K562 (cell line): Measurements from ENCODE around the gene C1orf116. TPM values are rescaled to one million over a fixed set of nuclear protein-coding genes. Genes with fewer than 3 reads are reported as not detected.

Source experiments
- ATAC-seq: fragments of 200-7000 bp; cut with Tn5 transposase; 3 replicates; pipeline ENCODE4 v1.9.1; 2020; ENCODE audit warnings: moderate library complexity
- BruUV-seq: library from RNA; stranded (reverse); fragments of 400-500 nt; replicated peaks from 2 replicates; lab custom pipeline; 2021; lab: Mats Ljungman, UMichigan
- CTCF ChIA-PET: fragments of 300-600 bp; formaldehyde crosslinking; extraction: SDS; loops from one replicate; lab custom pipeline; 2021; ENCODE audit warnings: low intra/inter-chr PET ratio; lab: Yijun Ruan, JAX
- POLR2A ChIA-PET: fragments of 300-600, 350-650 bp; sonication (Branson Sonifier 250); formaldehyde crosslinking; extraction: SDS; loops from one replicate; lab custom pipeline; 2021; ENCODE audit warnings: antibody characterized with exemption, inconsistent platforms; lab: Yijun Ruan, JAX
- DNase-seq, 4 experiments: peaks; one replicate each; pipeline versions ENCODE4 v3.0.0 to v3.0.0-alpha.2; 2011 to 2018; ENCODE audit warnings: low spot score in 3 of 4, mixed read lengths in 3 of 4; ENCODE audit errors: extremely low read depth in 1 of 4
- FAIRE-seq: peaks from 2 replicates; lab custom pipeline; 2011; peaks lifted over from hg19 to GRCh38; lab: Jason Lieb, UNC
- H2AFZ ChIP-seq: 2 replicates; pipeline ENCODE4 v1.6.0; 2011; ENCODE audit warnings: low read depth, low read length, control low read depth, inconsistent platforms
- H3K27ac ChIP-seq: fragments of 200-600 bp; 3 replicates; pipeline ENCODE4 v1.8.0; 2011; ENCODE audit warnings: low read depth, mild to moderate bottlenecking, control low read depth, inconsistent platforms, low read length, moderate library complexity, mixed read lengths; ENCODE audit errors: extremely low read depth
- H3K27me3 ChIP-seq, 2 experiments: fragments of 300-600 bp in 1 of 2; 2 replicates in 1 of 2; 3 replicates in 1 of 2; pipeline versions ENCODE4 v1.6.0 to v1.8.0; 2011; ENCODE audit warnings: inconsistent platforms in 2 of 2, low read length in 2 of 2, mild to moderate bottlenecking in 1 of 2, mixed read lengths in 1 of 2, moderate library complexity in 1 of 2; ENCODE audit not compliant: control insufficient read depth in 2 of 2, insufficient read depth in 2 of 2
- H3K36me3 ChIP-seq: fragments of 300-600 bp; 3 replicates; pipeline ENCODE4 v1.8.0; 2011; ENCODE audit warnings: mild to moderate bottlenecking, low read length, inconsistent platforms; ENCODE audit not compliant: control insufficient read depth, insufficient read depth
- H3K4me1 ChIP-seq, 2 experiments: fragments of 200-600 bp in 1 of 2; replicated peaks in 1 of 2; 2 replicates in 1 of 2; 3 replicates in 1 of 2; pipeline versions ENCODE4 v1.5.1 to v1.8.0; 2011; ENCODE audit warnings: inconsistent platforms in 2 of 2, low read length in 2 of 2, mild to moderate bottlenecking in 1 of 2, mixed read lengths in 1 of 2, moderate library complexity in 1 of 2; ENCODE audit not compliant: control insufficient read depth in 2 of 2, insufficient read depth in 2 of 2
- H3K4me2 ChIP-seq: 2 replicates; pipeline ENCODE4 v1.6.1; 2011; ENCODE audit warnings: low read length, control low read depth, inconsistent platforms, mixed read lengths; ENCODE audit not compliant: insufficient read depth
- H3K4me3 ChIP-seq: fragments of 200-600 bp; sonication (generic), shearing (Covaris generic); 2 replicates; pipeline ENCODE4 v1.5.1; 2016; ENCODE audit warnings: control low read depth, inconsistent platforms
- H3K79me2 ChIP-seq: fragments of 200-600 bp; 3 replicates; pipeline ENCODE4 v1.8.0; 2011; ENCODE audit warnings: low read length, inconsistent platforms; ENCODE audit not compliant: control insufficient read depth, insufficient read depth
- H3K9ac ChIP-seq, 2 experiments: 2 replicates each; pipeline versions ENCODE4 v1.6.0 to v1.6.1; 2011; ENCODE audit warnings: low read depth in 2 of 2, low read length in 2 of 2, control low read depth in 1 of 2, inconsistent platforms in 1 of 2, mild to moderate bottlenecking in 1 of 2, mixed read lengths in 1 of 2; ENCODE audit not compliant: insufficient read depth in 1 of 2
- H3K9me1 ChIP-seq: one replicate; pipeline ENCODE4 v1.6.0; 2011; ENCODE audit warnings: inconsistent platforms, mild to moderate bottlenecking, low read length, moderate library complexity; ENCODE audit not compliant: control insufficient read depth, insufficient read depth
- H3K9me3 ChIP-seq: replicated peaks from 2 replicates; pipeline ENCODE4 v1.5.1; 2011; ENCODE audit warnings: low read depth, low read length, inconsistent platforms; ENCODE audit not compliant: control insufficient read depth, insufficient read depth
- H4K20me1 ChIP-seq: replicated peaks from 2 replicates; pipeline ENCODE4 v1.6.1; 2011; ENCODE audit warnings: low read length, inconsistent platforms, mixed read lengths; ENCODE audit not compliant: control insufficient read depth, insufficient read depth
- ARID2 ChIP-seq: fragments of 450-650 bp; IDR thresholded peaks from 2 replicates; pipeline ENCODE4 v1.6.1; 2017; ENCODE audit warnings: antibody characterized with exemption, mild to moderate bottlenecking
- ARNT ChIP-seq, 2 experiments: fragments of 450-650 bp; IDR thresholded peaks; 2 replicates each; pipeline ENCODE4 v1.6.1; 2016; ENCODE audit warnings: mild to moderate bottlenecking in 1 of 2
- BRCA1 ChIP-seq, 2 experiments: fragments of 450-650 bp in 1 of 2; sonication (generic) in 1 of 2; formaldehyde crosslinking in 1 of 2; IDR thresholded peaks; 2 replicates each; pipeline versions ENCODE4 v1.5.0 to v1.6.1; 2017 to 2020; ENCODE audit warnings: mild to moderate bottlenecking in 1 of 2, missing genetic modification reagents in 1 of 2
- BRD9 ChIP-seq: fragments of 450-650 bp; IDR thresholded peaks from 2 replicates; pipeline ENCODE4 v1.6.1; 2018; ENCODE audit warnings: low read depth; ENCODE audit not compliant: partially characterized antibody
- DACH1 ChIP-seq: fragments of 450-650 bp; IDR thresholded peaks from 2 replicates; pipeline ENCODE4 v1.6.1; 2018; ENCODE audit not compliant: partially characterized antibody
- FOS ChIP-seq: IDR thresholded peaks from 3 replicates; pipeline ENCODE4 v1.6.1; 2011; ENCODE audit not compliant: insufficient read length; ENCODE audit errors: extremely low read depth
- FOXM1 ChIP-seq, 2 experiments: fragments of 450-650 bp in 1 of 2; sonication (generic) in 1 of 2; formaldehyde crosslinking in 1 of 2; IDR thresholded peaks; 2 replicates each; pipeline versions ENCODE4 v1.6.1 to v1.9.0; 2017 to 2022; ENCODE audit warnings: low read depth in 2 of 2, mild to moderate bottlenecking in 2 of 2, missing genetic modification reagents in 1 of 2, moderate library complexity in 1 of 2
- GTF2E2 ChIP-seq: fragments of 200-800 bp; sonication (Bioruptor generic); IDR thresholded peaks from 2 replicates; pipeline ENCODE4 v1.6.1; 2016; ENCODE audit warnings: missing genetic modification characterization, missing compliant biosample characterization
- MCM7 ChIP-seq, 2 experiments: fragments of 450-650 bp; IDR thresholded peaks; 2 replicates each; pipeline ENCODE4 v1.6.1; 2016 to 2018
- TEAD2 ChIP-seq: fragments of 450-650 bp; IDR thresholded peaks from 2 replicates; pipeline ENCODE4 v1.6.1; 2016; ENCODE audit warnings: missing genetic modification characterization, control low read depth, missing compliant biosample characterization
- ZBTB2 ChIP-seq: fragments of 450-650 bp; IDR thresholded peaks from 2 replicates; pipeline ENCODE4 v1.6.1; 2016; ENCODE audit warnings: antibody characterized with exemption
- ZNF41 ChIP-seq: fragments of 250-450 bp; sonication (Bioruptor Pico); conservative IDR thresholded peaks from 2 replicates; pipeline ENCODE4 v1.4.0; 2020; ENCODE audit warnings: mild to moderate bottlenecking
- ZNF518B ChIP-seq: fragments of 250-450 bp; sonication (Bioruptor Pico); IDR thresholded peaks from 2 replicates; pipeline ENCODE4 v1.5.0; 2021; ENCODE audit warnings: mild to moderate bottlenecking, moderate library complexity
- ZNF766 ChIP-seq: fragments of 200-800 bp; sonication (Bioruptor generic); conservative IDR thresholded peaks from 2 replicates; pipeline ENCODE4 v1.6.1; 2016; ENCODE audit warnings: missing genetic modification characterization, missing compliant biosample characterization
- WGBS: fragments of 100-300 bp; shearing (Covaris generic); methylation state at CpG from one replicate; pipeline ENCODE4 v1.1.6; 2016; ENCODE audit warnings: low coverage, mixed read lengths; ENCODE audit not compliant: insufficient coverage; ENCODE audit errors: missing lambda C conversion rate; 5-methylcytosine and 5-hydroxymethylcytosine counted together
- in situ Hi-C: fragments of 300-500 bp; cut with MboI; formaldehyde crosslinking; loops from 4 replicates; pipeline ENCODE4 v1.15.0; 2018; ENCODE audit warnings: inconsistent platforms, mixed read lengths
- intact Hi-C: fragments of 100-400 bp; cut with micrococcal nuclease; formaldehyde crosslinking; loops from 2 replicates; pipeline ENCODE4 v1.14.2; 2022
- polyA plus RNA-seq, 8 experiments: library from polyadenylated mRNA; depleted of rRNA in 4 of 8; stranded (reverse) in 5 of 8; unstranded in 3 of 8; fragments of >200 nt; fragmentation: Nextera tagmentation in 2 of 8; fragmentation: Illumina TruSeq in 1 of 8; extraction: Ambion mirVana in 2 of 8; extraction: Trizol in 1 of 8; gene quantifications; 2 replicates each; pipeline versions ENCODE4 v1.2.1 to v1.2.3, GENCODE V29; 2011 to 2014; ENCODE audit warnings: inconsistent platforms in 1 of 8, missing spikeins in 1 of 8
- total RNA-seq, 7 experiments: library from RNA; depleted of rRNA in 6 of 7; stranded (reverse); fragments of >200 nt in 6 of 7; fragmentation: Illumina TruSeq in 2 of 7; extraction: Trizol in 2 of 7; gene quantifications; 2 replicates each; pipeline versions ENCODE4 v1.2.1 to v1.2.3, GENCODE V29; 2011 to 2021; ENCODE audit warnings: low replicate concordance in 1 of 7
- TF ChIP-seq, protein P1 (sequence below): fragments of 450-650 bp; formaldehyde crosslinking; IDR thresholded peaks from 2 replicates; pipeline ENCODE4 v1.4.0; 2020; ENCODE audit warnings: mild to moderate bottlenecking, moderate library complexity

C1orf116 gene
- total and polyA plus RNA-seq, 9 of the 15 experiments (the other 6 are each of a cell fraction or from before 2014, with no cell fraction given) = 0.62 to 3.0 (median 0.95) TPM

DNA sequence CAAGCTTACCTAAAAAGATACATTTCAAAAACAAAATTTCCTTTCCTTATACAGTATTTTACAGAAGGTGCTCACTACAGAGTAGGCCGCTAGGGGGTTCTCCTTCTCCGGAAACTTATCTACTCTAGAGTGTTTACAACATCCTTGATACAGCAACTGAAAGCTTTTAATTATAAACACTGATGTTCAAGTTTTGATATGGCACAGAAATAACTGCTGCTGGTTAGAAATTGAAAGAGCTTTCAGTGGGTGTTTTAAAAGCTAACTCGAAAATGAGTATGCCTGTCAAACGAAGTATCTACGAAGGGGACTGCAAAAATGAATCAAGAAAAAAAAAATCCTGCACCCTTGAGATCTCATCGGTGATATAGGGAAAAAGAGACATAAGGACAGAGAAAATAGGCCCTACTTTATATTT, 17.4 kb upstream of the C1orf116 start:
- Histone ChIP-seq H3K27ac (peak overlapping the region; percentile 94), H3K27me3 (no peaks in the 10 kb centered on the region), H2AFZ (peak overlapping the region; percentile 98), H3K4me2 (peak overlapping the region; percentile 99), H3K9me1 (no peaks in the 10 kb centered on the region), H3K4me1 (peaks cover 14 to 58% of the 10 kb centered on the region in 2 experiments), H3K9ac (peak overlapping the region; percentile 96 to 98), H4K20me1 (peaks cover 18% of the 10 kb centered on the region), H3K9me3 (no peaks in the 10 kb centered on the region), H3K36me3 (peaks cover 51% of the 10 kb centered on the region), H3K79me2 (peaks cover 80% of the 10 kb centered on the region), H3K4me3 (peak overlapping the region; percentile 92)
- DNase-seq (peak; percentile 46 to 79 (median 58)), FAIRE-seq (peak; percentile 35), ATAC-seq (peak; percentile 51)
- intact Hi-C loops (loop anchor here (1.0 to 10.0 kb wide), 2 partner anchors 27 to 595 kb away; partner anchors contain the start of gene CR1L), in situ Hi-C loops (no loop called here)
- ChIA-PET CTCF (interaction anchor here (1.2 to 2.3 kb wide), 2 partner anchors 27 to 115 kb away, joined by 3 to 17 read pairs; no protein-coding TSS in a partner anchor), POLR2A (interaction anchor here (0.6 to 9.8 kb wide), 5 partner anchors 10 to 415 kb away, joined by 3 to 104 read pairs (median 23); partner anchors contain the start of genes C1orf116 and DYRK3)
- WGBS = 0% methylated on average over 6 of the region's 6 CpGs
- BruUV-seq = no TSS peak
- TF ChIP-seq ZNF41 (CRISPR knock-in tag) (0 out of 2 replicates have a peak, but pooled peaks have one; percentile 41), BRCA1 (IDR thresholded peaks at IDR 0.05) (no peak), BRCA1 (CRISPR knock-in tag; IDR thresholded peaks at IDR 0.05) (no peak), FOS (no peak), TEAD2 (no peak), BRD9 (peak; percentile 96), ZBTB2 (no peak), ARNT (IDR thresholded peaks at IDR 0.05) (peak; percentile 21 to 64; a peak in 1 of 4 replicates), ARID2 (peak; percentile 57; the same call in 1 of the 2 replicates), DACH1 (no peak), ZNF766 (0 out of 2 replicates have a peak, but pooled peaks have one; percentile 44), FOXM1 (IDR thresholded peaks at IDR 0.05; ENCODE audit: low read depth) (peak; percentile 58), FOXM1 (CRISPR knock-in tag; IDR thresholded peaks at IDR 0.05; ENCODE audit: low read depth) (no peak), GTF2E2 (tag) (no peak; the same call in 1 of the 2 replicates), MCM7 (IDR thresholded peaks at IDR 0.05) (no peak), ZNF518B (CRISPR knock-in tag) (no peak)
- TF ChIP-seq, protein P1, sequence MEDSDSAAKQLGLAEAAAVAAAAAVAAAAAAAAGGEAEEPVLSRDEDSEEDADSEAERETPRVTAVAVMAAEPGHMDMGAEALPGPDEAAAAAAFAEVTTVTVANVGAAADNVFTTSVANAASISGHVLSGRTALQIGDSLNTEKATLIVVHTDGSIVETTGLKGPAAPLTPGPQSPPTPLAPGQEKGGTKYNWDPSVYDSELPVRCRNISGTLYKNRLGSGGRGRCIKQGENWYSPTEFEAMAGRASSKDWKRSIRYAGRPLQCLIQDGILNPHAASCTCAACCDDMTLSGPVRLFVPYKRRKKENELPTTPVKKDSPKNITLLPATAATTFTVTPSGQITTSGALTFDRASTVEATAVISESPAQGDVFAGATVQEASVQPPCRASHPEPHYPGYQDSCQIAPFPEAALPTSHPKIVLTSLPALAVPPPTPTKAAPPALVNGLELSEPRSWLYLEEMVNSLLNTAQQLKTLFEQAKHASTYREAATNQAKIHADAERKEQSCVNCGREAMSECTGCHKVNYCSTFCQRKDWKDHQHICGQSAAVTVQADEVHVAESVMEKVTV = peak; percentile 80
